HepG2 (cell line): ENCODE measurements around the gene PIP5K1C. TPM values are rescaled to one million over a fixed set of nuclear protein-coding genes. Genes with fewer than 3 reads are reported as not detected.

Experiments used
- CCDC6 ChIP-seq: sonication (generic); formaldehyde crosslinking; IDR thresholded peaks from 2 replicates; pipeline ENCODE4 v1.8.1; 2022; ENCODE audit warnings: mild to moderate bottlenecking, missing genetic modification reagents, moderate library complexity
- MBD4 ChIP-seq: IDR thresholded peaks from 2 replicates; pipeline ENCODE4 v1.6.1; 2012; ENCODE audit warnings: low read length, inconsistent platforms, borderline replicate concordance
- NAIF1 ChIP-seq: sonication (generic); formaldehyde crosslinking; IDR thresholded peaks from 2 replicates; pipeline ENCODE4 v1.5.0; 2020; ENCODE audit warnings: mild to moderate bottlenecking, missing genetic modification reagents, borderline replicate concordance
- NFRKB ChIP-seq: fragments of 450-650 bp; IDR thresholded peaks from 2 replicates; pipeline ENCODE4 v1.6.1; 2017
- PRMT3 ChIP-seq: sonication (generic); formaldehyde crosslinking; IDR thresholded peaks from 2 replicates; pipeline ENCODE4 v1.8.1; 2022; ENCODE audit warnings: low read depth, mild to moderate bottlenecking, moderate library complexity, missing genetic modification reagents, borderline replicate concordance
- SRF ChIP-seq: IDR thresholded peaks from 2 replicates; pipeline ENCODE4 v1.6.1; 2011; ENCODE audit warnings: mild to moderate bottlenecking, low read depth, low read length, moderate library complexity
- ZNF138 ChIP-seq: sonication (generic); formaldehyde crosslinking; IDR thresholded peaks from 2 replicates; pipeline ENCODE4 v1.5.0; 2020; ENCODE audit warnings: mild to moderate bottlenecking, low read depth, missing genetic modification reagents
- ZNF354B ChIP-seq: sonication (generic); formaldehyde crosslinking; IDR thresholded peaks from 2 replicates; pipeline ENCODE4 v1.8.0; 2022; ENCODE audit warnings: mild to moderate bottlenecking, missing genetic modification reagents
- ZNF619 ChIP-seq: sonication (generic); formaldehyde crosslinking; IDR thresholded peaks from 2 replicates; pipeline ENCODE4 v1.4.0; 2020; ENCODE audit warnings: mild to moderate bottlenecking, missing genetic modification reagents
- ZNF747 ChIP-seq: sonication (generic); formaldehyde crosslinking; IDR thresholded peaks from 2 replicates; pipeline ENCODE4 v1.8.1; 2023; ENCODE audit warnings: missing genetic modification reagents, mild to moderate bottlenecking, borderline replicate concordance
- polyA plus RNA-seq, 8 experiments: library from polyadenylated mRNA; depleted of rRNA in 3 of 8; stranded (reverse) in 7 of 8; unstranded in 1 of 8; fragments of >200 nt; fragmentation: Illumina TruSeq in 4 of 8; extraction: Trizol in 4 of 8; gene quantifications; 2 replicates each; pipeline versions ENCODE4 v1.2.1 to v1.2.3, GENCODE V29; 2011 to 2016; ENCODE audit warnings: low read depth in 4 of 8, missing spikeins in 1 of 8, mixed read lengths in 1 of 8; ENCODE audit not compliant: insufficient read depth in 1 of 8
- total RNA-seq, 5 experiments: library from RNA; depleted of rRNA; stranded (reverse); fragments of >200 nt; fragmentation: Illumina TruSeq; extraction: Trizol; gene quantifications; 2 replicates each; pipeline ENCODE4 v1.2.3, GENCODE V29; 2016; ENCODE audit warnings: low read depth in 1 of 5
- TF ChIP-seq, protein P1 (sequence below): sonication (generic); formaldehyde crosslinking; IDR thresholded peaks from 2 replicates; pipeline ENCODE4 v1.4.0; 2020; ENCODE audit warnings: missing genetic modification reagents
- TF ChIP-seq, protein P2 (sequence below): sonication (generic); formaldehyde crosslinking; conservative IDR thresholded peaks from 2 replicates; pipeline ENCODE4 v1.8.0; 2022; ENCODE audit warnings: mild to moderate bottlenecking, moderate library complexity, missing genetic modification reagents
- TF ChIP-seq, protein P3 (sequence below): sonication (generic); formaldehyde crosslinking; IDR thresholded peaks from 2 replicates; pipeline ENCODE4 v1.5.0; 2020; ENCODE audit warnings: mild to moderate bottlenecking, missing genetic modification reagents, borderline replicate concordance

The PIP5K1C gene
- total and polyA plus RNA-seq, 2 of the 13 experiments (the other 11 are each of a cell fraction or from before 2014, with no cell fraction given), result 3.6 to 4.3 TPM

DNA sequence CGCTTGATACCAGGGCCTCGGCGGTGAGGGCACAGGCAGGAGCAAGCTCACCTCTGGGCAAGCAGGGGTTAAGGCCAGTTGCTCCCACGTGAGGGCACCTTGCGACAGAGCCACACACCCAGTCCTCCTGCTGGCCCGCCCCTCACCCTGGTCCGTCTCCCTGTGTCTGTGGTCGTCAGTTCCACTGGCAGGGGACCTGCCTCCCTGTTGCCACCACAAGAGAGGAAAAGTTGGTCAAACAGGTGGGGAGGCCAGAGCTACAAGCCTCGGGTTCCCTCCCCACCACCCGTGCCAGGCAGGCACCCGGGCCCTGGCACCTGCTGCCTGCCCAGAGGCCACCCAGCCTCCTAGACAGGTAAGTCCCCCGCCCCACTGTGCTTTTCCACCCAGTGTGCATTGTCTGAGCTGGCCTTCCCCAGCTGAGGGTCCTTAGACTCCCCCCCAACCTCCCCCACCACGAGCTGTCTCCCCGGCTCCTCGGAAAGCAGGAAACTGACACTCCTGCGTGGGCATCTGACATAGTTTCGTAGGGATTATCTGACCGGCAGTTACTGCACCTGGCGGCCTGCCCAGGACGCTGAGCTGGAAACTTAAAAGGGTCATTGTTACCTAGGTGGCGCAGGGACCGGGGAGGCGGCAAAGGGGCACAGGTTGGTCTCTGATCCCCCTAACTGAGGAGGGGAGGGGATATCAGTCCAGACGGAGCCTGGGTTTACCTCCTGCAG, 8.1 kb upstream of the PIP5K1C start, which contains the start of gene TJP3 (continued):
- peak; percentile 45; the same call in 1 of the 2 replicates for TF ChIP-seq CCDC6 (CRISPR knock-in tag)
- TF ChIP-seq, protein P1, sequence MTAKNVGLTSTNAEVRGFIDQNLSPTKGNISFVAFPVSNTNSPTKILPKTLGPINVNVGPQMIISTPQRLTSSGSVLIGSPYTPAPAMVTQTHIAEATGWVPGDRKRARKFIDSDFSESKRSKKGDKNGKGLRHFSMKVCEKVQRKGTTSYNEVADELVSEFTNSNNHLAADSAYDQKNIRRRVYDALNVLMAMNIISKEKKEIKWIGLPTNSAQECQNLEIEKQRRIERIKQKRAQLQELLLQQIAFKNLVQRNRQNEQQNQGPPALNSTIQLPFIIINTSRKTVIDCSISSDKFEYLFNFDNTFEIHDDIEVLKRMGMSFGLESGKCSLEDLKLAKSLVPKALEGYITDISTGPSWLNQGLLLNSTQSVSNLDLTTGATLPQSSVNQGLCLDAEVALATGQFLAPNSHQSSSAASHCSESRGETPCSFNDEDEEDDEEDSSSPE (CRISPR knock-in tag), result no peak
- no peak for TF ChIP-seq PRMT3
- TF ChIP-seq ZNF747 (CRISPR knock-in tag), result no peak
- no peak for TF ChIP-seq NFRKB
- 0 out of 2 replicates have a peak, but pooled peaks have one; percentile 36 for TF ChIP-seq NAIF1 (CRISPR knock-in tag)
- no peak for TF ChIP-seq SRF
- no peak for TF ChIP-seq MBD4
- TF ChIP-seq, protein P2, sequence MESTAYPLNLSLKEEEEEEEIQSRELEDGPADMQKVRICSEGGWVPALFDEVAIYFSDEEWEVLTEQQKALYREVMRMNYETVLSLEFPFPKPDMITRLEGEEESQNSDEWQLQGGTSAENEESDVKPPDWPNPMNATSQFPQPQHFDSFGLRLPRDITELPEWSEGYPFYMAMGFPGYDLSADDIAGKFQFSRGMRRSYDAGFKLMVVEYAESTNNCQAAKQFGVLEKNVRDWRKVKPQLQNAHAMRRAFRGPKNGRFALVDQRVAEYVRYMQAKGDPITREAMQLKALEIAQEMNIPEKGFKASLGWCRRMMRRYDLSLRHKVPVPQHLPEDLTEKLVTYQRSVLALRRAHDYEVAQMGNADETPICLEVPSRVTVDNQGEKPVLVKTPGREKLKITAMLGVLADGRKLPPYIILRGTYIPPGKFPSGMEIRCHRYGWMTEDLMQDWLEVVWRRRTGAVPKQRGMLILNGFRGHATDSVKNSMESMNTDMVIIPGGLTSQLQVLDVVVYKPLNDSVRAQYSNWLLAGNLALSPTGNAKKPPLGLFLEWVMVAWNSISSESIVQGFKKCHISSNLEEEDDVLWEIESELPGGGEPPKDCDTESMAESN, result 0 out of 2 replicates have a peak, but pooled peaks have one; percentile 65
- TF ChIP-seq, protein P3, sequence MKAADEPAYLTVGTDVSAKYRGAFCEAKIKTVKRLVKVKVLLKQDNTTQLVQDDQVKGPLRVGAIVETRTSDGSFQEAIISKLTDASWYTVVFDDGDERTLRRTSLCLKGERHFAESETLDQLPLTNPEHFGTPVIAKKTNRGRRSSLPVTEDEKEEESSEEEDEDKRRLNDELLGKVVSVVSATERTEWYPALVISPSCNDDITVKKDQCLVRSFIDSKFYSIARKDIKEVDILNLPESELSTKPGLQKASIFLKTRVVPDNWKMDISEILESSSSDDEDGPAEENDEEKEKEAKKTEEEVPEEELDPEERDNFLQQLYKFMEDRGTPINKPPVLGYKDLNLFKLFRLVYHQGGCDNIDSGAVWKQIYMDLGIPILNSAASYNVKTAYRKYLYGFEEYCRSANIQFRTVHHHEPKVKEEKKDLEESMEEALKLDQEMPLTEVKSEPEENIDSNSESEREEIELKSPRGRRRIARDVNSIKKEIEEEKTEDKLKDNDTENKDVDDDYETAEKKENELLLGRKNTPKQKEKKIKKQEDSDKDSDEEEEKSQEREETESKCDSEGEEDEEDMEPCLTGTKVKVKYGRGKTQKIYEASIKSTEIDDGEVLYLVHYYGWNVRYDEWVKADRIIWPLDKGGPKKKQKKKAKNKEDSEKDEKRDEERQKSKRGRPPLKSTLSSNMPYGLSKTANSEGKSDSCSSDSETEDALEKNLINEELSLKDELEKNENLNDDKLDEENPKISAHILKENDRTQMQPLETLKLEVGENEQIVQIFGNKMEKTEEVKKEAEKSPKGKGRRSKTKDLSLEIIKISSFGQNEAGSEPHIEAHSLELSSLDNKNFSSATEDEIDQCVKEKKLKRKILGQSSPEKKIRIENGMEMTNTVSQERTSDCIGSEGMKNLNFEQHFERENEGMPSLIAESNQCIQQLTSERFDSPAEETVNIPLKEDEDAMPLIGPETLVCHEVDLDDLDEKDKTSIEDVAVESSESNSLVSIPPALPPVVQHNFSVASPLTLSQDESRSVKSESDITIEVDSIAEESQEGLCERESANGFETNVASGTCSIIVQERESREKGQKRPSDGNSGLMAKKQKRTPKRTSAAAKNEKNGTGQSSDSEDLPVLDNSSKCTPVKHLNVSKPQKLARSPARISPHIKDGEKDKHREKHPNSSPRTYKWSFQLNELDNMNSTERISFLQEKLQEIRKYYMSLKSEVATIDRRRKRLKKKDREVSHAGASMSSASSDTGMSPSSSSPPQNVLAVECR (CRISPR knock-in tag), result peak; percentile 65; the same call in 1 of the 2 replicates
- no peak for TF ChIP-seq ZNF619
- TF ChIP-seq ZNF138, result no peak
- no peak for TF ChIP-seq ZNF354B (CRISPR knock-in tag)
